Measurements from ENCODE around the gene RGS7BP. TPM values are rescaled to one million over a fixed set of nuclear protein-coding genes. Genes with fewer than 3 reads are reported as not detected.

The RGS7BP gene
- total RNA-seq, 1 experiment from 2014 or later, result not detected

DNA sequence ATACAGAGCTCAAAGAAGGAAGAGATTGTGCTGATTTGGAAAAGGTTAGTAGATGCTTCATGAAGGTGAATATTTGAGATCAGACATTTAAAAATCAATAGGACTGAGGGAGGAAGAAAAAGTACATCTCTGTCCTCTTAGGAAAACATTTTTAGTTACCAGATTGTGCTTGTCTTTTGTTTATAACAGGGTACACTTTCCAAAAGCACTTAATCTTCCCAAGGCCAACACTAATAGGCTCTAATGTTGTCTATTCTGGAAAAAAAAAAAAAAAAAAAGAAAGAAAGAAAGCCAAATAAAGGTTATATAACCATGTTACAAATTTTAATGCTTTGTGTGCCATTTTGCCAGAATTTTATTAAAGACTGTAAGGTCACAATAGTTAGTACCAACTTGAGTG lies 139.0 kb downstream of the RGS7BP start:
- Histone ChIP-seq H4K20me1 (ENCODE audit: insufficient read depth) (no peaks in the 10 kb centered on the region), H3K27me3 (ENCODE audit: insufficient read depth, low read length) (no peaks in the 10 kb centered on the region), H3K4me3 (replicated peaks in 1 of 2; ENCODE audit: low read depth in 1 of 2, low read length in 2 of 2) (no peak overlapping the region), H3K27ac (ENCODE audit: low read depth, low read length) (no peak overlapping the region), H3K9me3 (ENCODE audit: control insufficient read depth in 1 of 2, insufficient read depth in 1 of 2, low read depth in 1 of 2, low read length in 2 of 2) (no peaks in the 10 kb centered on the region), H2AFZ (ENCODE audit: low read depth, low read length, poor library complexity, severe bottlenecking) (no peak overlapping the region), H3K9ac (ENCODE audit: low read length) (no peak overlapping the region), H3K4me1 (ENCODE audit: control insufficient read depth in 1 of 2, insufficient read depth in 2 of 2, low read length in 2 of 2) (no peaks in the 10 kb centered on the region), H3K4me2 (ENCODE audit: low read length) (no peak overlapping the region), H3K79me2 (ENCODE audit: insufficient read depth, low read length) (no peaks in the 10 kb centered on the region), H3K36me3 (ENCODE audit: control insufficient read depth in 1 of 2, insufficient read depth in 2 of 2, low read length in 2 of 2) (no peaks in the 10 kb centered on the region), H3K9me2 (ENCODE audit: insufficient read depth) (0 out of 2 replicates have a peak, but pooled peaks cover 2% of the 10 kb centered on the region)
- no peak for DNase-seq (ENCODE audit: low read depth, low spot score)
- intact Hi-C loops (cut with micrococcal nuclease), result no loop called here
- no TSS peak for BruUV-seq (replicated peaks)
- no peak for ATAC-seq
- POLR2A ChIA-PET, result no interaction called here
- RAD21 ChIA-PET (ENCODE audit: low non-redundant PET in 1 of 2, low total read pairs in 2 of 2, uncharacterized antibody in 2 of 2, unreplicated experiment in 2 of 2), result no interaction called here
- TF ChIP-seq, protein P1, sequence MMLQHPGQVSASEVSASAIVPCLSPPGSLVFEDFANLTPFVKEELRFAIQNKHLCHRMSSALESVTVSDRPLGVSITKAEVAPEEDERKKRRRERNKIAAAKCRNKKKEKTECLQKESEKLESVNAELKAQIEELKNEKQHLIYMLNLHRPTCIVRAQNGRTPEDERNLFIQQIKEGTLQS (IDR thresholded peaks at IDR 0.05), result no peak
- TF ChIP-seq CBX3 (IDR thresholded peaks at IDR 0.05; ENCODE audit: low read depth) (no peak), YY1 (IDR thresholded peaks at IDR 0.05; ENCODE audit: extremely low read depth, insufficient replicate concordance, low read depth, low read length) (no peak), ZFX (IDR thresholded peaks at IDR 0.05) (no peak), TCF7L2 (IDR thresholded peaks at IDR 0.05; ENCODE audit: borderline replicate concordance, extremely low read depth, insufficient read depth, insufficient read length) (no peak), EZH2 (IDR thresholded peaks at IDR 0.05) (no peak), SP1 (IDR thresholded peaks at IDR 0.05; ENCODE audit: low read depth) (no peak), SRF (IDR thresholded peaks at IDR 0.05; ENCODE audit: low read depth) (no peak), POLR2A (IDR thresholded peaks at IDR 0.05; ENCODE audit: borderline replicate concordance, extremely low read depth, insufficient read depth, insufficient read length) (no peak), CEBPB (IDR thresholded peaks at IDR 0.05; ENCODE audit: low read depth) (no peak), SIN3A (IDR thresholded peaks at IDR 0.05; ENCODE audit: low read depth) (no peak), ZNF274 (IDR thresholded peaks at IDR 0.05; ENCODE audit: low read depth, low read length) (no peak), FOSL1 (IDR thresholded peaks at IDR 0.05; ENCODE audit: low read depth) (no peak)
- TF ChIP-seq, protein P2, sequence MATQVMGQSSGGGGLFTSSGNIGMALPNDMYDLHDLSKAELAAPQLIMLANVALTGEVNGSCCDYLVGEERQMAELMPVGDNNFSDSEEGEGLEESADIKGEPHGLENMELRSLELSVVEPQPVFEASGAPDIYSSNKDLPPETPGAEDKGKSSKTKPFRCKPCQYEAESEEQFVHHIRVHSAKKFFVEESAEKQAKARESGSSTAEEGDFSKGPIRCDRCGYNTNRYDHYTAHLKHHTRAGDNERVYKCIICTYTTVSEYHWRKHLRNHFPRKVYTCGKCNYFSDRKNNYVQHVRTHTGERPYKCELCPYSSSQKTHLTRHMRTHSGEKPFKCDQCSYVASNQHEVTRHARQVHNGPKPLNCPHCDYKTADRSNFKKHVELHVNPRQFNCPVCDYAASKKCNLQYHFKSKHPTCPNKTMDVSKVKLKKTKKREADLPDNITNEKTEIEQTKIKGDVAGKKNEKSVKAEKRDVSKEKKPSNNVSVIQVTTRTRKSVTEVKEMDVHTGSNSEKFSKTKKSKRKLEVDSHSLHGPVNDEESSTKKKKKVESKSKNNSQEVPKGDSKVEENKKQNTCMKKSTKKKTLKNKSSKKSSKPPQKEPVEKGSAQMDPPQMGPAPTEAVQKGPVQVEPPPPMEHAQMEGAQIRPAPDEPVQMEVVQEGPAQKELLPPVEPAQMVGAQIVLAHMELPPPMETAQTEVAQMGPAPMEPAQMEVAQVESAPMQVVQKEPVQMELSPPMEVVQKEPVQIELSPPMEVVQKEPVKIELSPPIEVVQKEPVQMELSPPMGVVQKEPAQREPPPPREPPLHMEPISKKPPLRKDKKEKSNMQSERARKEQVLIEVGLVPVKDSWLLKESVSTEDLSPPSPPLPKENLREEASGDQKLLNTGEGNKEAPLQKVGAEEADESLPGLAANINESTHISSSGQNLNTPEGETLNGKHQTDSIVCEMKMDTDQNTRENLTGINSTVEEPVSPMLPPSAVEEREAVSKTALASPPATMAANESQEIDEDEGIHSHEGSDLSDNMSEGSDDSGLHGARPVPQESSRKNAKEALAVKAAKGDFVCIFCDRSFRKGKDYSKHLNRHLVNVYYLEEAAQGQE (IDR thresholded peaks at IDR 0.05; ENCODE audit: low read depth), result no peak
- TF ChIP-seq, protein P3, sequence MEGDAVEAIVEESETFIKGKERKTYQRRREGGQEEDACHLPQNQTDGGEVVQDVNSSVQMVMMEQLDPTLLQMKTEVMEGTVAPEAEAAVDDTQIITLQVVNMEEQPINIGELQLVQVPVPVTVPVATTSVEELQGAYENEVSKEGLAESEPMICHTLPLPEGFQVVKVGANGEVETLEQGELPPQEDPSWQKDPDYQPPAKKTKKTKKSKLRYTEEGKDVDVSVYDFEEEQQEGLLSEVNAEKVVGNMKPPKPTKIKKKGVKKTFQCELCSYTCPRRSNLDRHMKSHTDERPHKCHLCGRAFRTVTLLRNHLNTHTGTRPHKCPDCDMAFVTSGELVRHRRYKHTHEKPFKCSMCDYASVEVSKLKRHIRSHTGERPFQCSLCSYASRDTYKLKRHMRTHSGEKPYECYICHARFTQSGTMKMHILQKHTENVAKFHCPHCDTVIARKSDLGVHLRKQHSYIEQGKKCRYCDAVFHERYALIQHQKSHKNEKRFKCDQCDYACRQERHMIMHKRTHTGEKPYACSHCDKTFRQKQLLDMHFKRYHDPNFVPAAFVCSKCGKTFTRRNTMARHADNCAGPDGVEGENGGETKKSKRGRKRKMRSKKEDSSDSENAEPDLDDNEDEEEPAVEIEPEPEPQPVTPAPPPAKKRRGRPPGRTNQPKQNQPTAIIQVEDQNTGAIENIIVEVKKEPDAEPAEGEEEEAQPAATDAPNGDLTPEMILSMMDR (IDR thresholded peaks at IDR 0.05 in 2 of 3, conservative IDR thresholded peaks at IDR 0.05 in 1 of 3; ENCODE audit: borderline replicate concordance in 1 of 3, insufficient read depth in 1 of 3, low read depth in 2 of 3, low read length in 2 of 3), result no peak
- TF ChIP-seq, protein P4, sequence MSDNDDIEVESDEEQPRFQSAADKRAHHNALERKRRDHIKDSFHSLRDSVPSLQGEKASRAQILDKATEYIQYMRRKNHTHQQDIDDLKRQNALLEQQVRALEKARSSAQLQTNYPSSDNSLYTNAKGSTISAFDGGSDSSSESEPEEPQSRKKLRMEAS (IDR thresholded peaks at IDR 0.05), result no peak
- CTCF ChIA-PET, result no interaction called here
